Mesenchymal stem cell (in vitro differentiated cells and primary cell): Measurements from ENCODE around the gene ROBO1.

ENCODE experiments used
- DNase-seq: peaks from one replicate; pipeline ENCODE4 v3.0.0-alpha.2; 2013
- H2AFZ ChIP-seq: one replicate; pipeline ENCODE4 v1.6.1; 2013; ENCODE audit warnings: low read depth, mild to moderate bottlenecking, control low read depth, inconsistent platforms, low read length, moderate library complexity
- H2AK5ac ChIP-seq: 2 replicates; pipeline ENCODE4 v1.6.1; 2013; ENCODE audit warnings: low read length, moderate library complexity, mild to moderate bottlenecking, inconsistent platforms; ENCODE audit not compliant: severe bottlenecking
- H2BK120ac ChIP-seq: one replicate; pipeline ENCODE4 v1.6.1; 2013; ENCODE audit warnings: low read depth, mild to moderate bottlenecking, inconsistent platforms, low read length, moderate library complexity
- H2BK12ac ChIP-seq, 2 experiments: one replicate each; pipeline ENCODE4 v1.6.1; 2013; ENCODE audit warnings: inconsistent platforms in 2 of 2, low read length in 2 of 2, mild to moderate bottlenecking in 2 of 2, moderate library complexity in 2 of 2, control low read depth in 1 of 2
- H2BK15ac ChIP-seq: one replicate; pipeline ENCODE4 v1.6.1; 2013; ENCODE audit warnings: mild to moderate bottlenecking, low read depth, inconsistent platforms; ENCODE audit not compliant: poor library complexity, severe bottlenecking
- H2BK5ac ChIP-seq: 2 replicates; pipeline ENCODE4 v1.6.1; 2013; ENCODE audit warnings: low read depth, mild to moderate bottlenecking, low read length, control low read depth, inconsistent platforms; ENCODE audit not compliant: poor library complexity, severe bottlenecking
- H3K14ac ChIP-seq, 2 experiments: one replicate each; pipeline ENCODE4 v1.6.1; 2013; ENCODE audit warnings: inconsistent platforms in 2 of 2, low read length in 2 of 2, control low read depth in 1 of 2, mild to moderate bottlenecking in 1 of 2, moderate library complexity in 1 of 2
- H3K18ac ChIP-seq, 2 experiments: one replicate each; pipeline ENCODE4 v1.6.1; 2013; ENCODE audit warnings: inconsistent platforms in 2 of 2, low read length in 2 of 2, control low read depth in 1 of 2, low read depth in 1 of 2, mild to moderate bottlenecking in 1 of 2
- H3K23ac ChIP-seq, 2 experiments: one replicate each; pipeline ENCODE4 v1.6.1; 2013; ENCODE audit warnings: inconsistent platforms in 2 of 2, low read length in 2 of 2, mild to moderate bottlenecking in 2 of 2, moderate library complexity in 2 of 2, control low read depth in 1 of 2
- H3K27ac ChIP-seq: 2 replicates; pipeline ENCODE4 v1.5.1; 2013; ENCODE audit warnings: mild to moderate bottlenecking, moderate library complexity, low read length, control low read depth, inconsistent platforms; ENCODE audit not compliant: poor library complexity, severe bottlenecking
- H3K27me3 ChIP-seq, 2 experiments: 2 replicates each; pipeline versions ENCODE4 v1.6.1 to v1.7.0; 2013; ENCODE audit warnings: low read length in 2 of 2, mild to moderate bottlenecking in 2 of 2, moderate library complexity in 2 of 2, control low read depth in 1 of 2, inconsistent platforms in 1 of 2; ENCODE audit not compliant: control insufficient read depth in 1 of 2, insufficient read depth in 1 of 2
- H3K36me3 ChIP-seq, 2 experiments: 2 replicates each; pipeline versions ENCODE4 v1.6.1 to v1.7.0; 2013; ENCODE audit warnings: low read length in 2 of 2, control low read depth in 1 of 2, inconsistent platforms in 1 of 2, low read depth in 1 of 2, mild to moderate bottlenecking in 1 of 2; ENCODE audit not compliant: insufficient read depth in 2 of 2, control insufficient read depth in 1 of 2
- H3K4ac ChIP-seq, 2 experiments: one replicate each; pipeline ENCODE4 v1.6.1; 2013; ENCODE audit warnings: inconsistent platforms in 2 of 2, low read length in 2 of 2, mild to moderate bottlenecking in 2 of 2, moderate library complexity in 2 of 2, control low read depth in 1 of 2, low read depth in 1 of 2
- H3K4me1 ChIP-seq: 2 replicates; pipeline ENCODE4 v1.6.1; 2013; ENCODE audit warnings: low read depth, low read length, control low read depth; ENCODE audit not compliant: control insufficient read depth, insufficient read depth
- H3K4me2 ChIP-seq: 2 replicates; pipeline ENCODE4 v1.6.1; 2013; ENCODE audit warnings: low read length, mild to moderate bottlenecking, inconsistent platforms; ENCODE audit not compliant: poor library complexity, severe bottlenecking
- H3K4me3 ChIP-seq, 2 experiments: 2 replicates each; pipeline versions ENCODE4 v1.5.1 to v1.7.0; 2013; ENCODE audit warnings: low read length in 2 of 2, mild to moderate bottlenecking in 2 of 2, control low read depth in 1 of 2, low read depth in 1 of 2; ENCODE audit not compliant: insufficient read depth in 1 of 2
- H3K79me1 ChIP-seq: replicated peaks from 2 replicates; pipeline ENCODE4 v1.6.1; 2013; ENCODE audit warnings: mild to moderate bottlenecking, control low read depth, low read length, inconsistent platforms; ENCODE audit not compliant: poor library complexity, severe bottlenecking
- H3K9ac ChIP-seq: 2 replicates; pipeline ENCODE4 v1.7.0; 2013; ENCODE audit warnings: mild to moderate bottlenecking, low read length, moderate library complexity
- H3K9me3 ChIP-seq: 2 replicates; pipeline ENCODE4 v1.7.0; 2013; ENCODE audit warnings: mild to moderate bottlenecking, low read length; ENCODE audit not compliant: control insufficient read depth
- H4K8ac ChIP-seq: one replicate; pipeline ENCODE4 v1.6.1; 2013; ENCODE audit warnings: inconsistent platforms, mild to moderate bottlenecking, low read length, moderate library complexity
- H4K91ac ChIP-seq: one replicate; pipeline ENCODE4 v1.6.1; 2013; ENCODE audit warnings: mild to moderate bottlenecking, low read length, inconsistent platforms
- WGBS: methylation state at CpG from one replicate; pipeline ENCODE4 v1.1.7; 2013; ENCODE audit warnings: mixed read lengths; 5-methylcytosine and 5-hydroxymethylcytosine counted together

Gene ROBO1

DNA sequence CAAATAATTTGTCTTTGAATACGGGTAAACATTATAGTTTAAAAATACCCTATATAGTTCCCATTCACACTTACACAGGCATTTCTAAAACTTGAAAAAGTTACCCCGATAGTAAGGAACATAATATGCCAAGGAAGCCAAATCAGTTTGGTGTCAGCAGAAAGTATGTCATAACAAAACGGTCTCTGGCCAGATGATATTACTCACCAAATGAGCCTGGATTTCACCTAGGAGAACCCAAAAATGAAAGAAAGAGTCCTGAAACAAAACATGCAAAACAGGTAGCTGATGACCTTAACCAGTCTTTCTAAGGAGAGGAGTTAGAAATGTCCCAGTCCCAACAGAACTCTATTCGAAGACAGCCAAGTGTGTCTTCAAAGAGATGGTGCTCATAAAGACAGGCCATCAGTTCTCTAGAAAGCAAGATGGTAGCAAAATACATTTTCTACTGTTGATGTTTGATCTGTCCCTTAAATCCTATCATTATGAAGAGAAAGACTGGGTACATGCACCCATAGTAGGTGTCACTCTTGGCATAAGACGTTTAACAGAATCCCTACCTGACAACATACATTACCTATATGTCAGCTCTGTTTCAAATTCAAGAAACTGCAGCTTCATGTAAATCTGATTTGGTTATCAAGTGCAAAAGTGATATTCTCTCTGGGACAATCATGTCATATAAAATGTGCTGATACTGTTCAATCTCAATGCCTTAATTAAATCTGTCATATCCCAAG, 942.5 kb downstream of the ROBO1 start:
- 99% methylated on average over 3 of the region's 5 CpGs for WGBS
- H3K4ac ChIP-seq = no peak overlapping the region
- H2AFZ ChIP-seq = no peak overlapping the region

DNA sequence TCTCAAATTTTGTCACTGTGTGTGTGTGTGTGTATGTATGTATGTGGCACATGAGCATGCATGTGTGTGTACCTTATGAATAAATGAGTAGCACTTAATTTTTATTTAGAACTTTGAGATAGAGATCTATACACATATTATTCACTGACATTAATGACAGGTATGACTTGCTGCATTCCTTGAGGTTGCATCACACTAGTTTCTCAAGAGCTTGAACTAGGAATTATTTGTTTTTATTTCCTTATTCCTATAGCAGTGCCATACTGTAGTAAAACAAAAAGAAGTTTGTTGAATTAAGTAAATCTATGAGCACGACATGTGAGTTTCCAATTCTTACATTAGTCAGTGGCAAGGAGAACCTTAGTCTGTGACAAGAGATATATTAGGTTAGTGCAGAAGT, 943.9 kb downstream of the ROBO1 start:
- H2BK12ac ChIP-seq = no peak overlapping the region
- peak; percentile 19 for DNase-seq
- H4K8ac ChIP-seq = no peak overlapping the region
- WGBS = 50% methylated on average over 1 of the region's 1 CpG
- H3K4me3 ChIP-seq = no peak overlapping the region
- H2AFZ ChIP-seq = no peak overlapping the region
- H3K27me3 ChIP-seq = no peaks in the 10 kb centered on the region
- H3K27ac ChIP-seq = no peak overlapping the region
- H3K9ac ChIP-seq = no peak overlapping the region
- H2BK15ac ChIP-seq = no peak overlapping the region
- H3K79me1 ChIP-seq = peaks cover 3% of the 10 kb centered on the region
- H3K4ac ChIP-seq = no peak overlapping the region
- H3K18ac ChIP-seq = no peak overlapping the region
- H3K4me2 ChIP-seq = no peak overlapping the region
- no peak overlapping the region for H3K23ac ChIP-seq
- H3K9me3 ChIP-seq = no peaks in the 10 kb centered on the region
- no peak overlapping the region for H3K14ac ChIP-seq
- H2BK120ac ChIP-seq = no peak overlapping the region
- no peak overlapping the region for H2AK5ac ChIP-seq
- H3K4me1 ChIP-seq = no peaks in the 10 kb centered on the region
- H2BK5ac ChIP-seq = no peak overlapping the region
- H4K91ac ChIP-seq = no peak overlapping the region
- H3K36me3 ChIP-seq = no peaks in the 10 kb centered on the region

More for the DNA sequence above, 942.5 kb downstream of the ROBO1 start:
- no peak overlapping the region for H4K8ac ChIP-seq
- H3K36me3 ChIP-seq = no peaks in the 10 kb centered on the region
- no peaks in the 10 kb centered on the region for H3K27me3 ChIP-seq
- no peak overlapping the region for H3K18ac ChIP-seq
- peaks cover 3% of the 10 kb centered on the region for H3K79me1 ChIP-seq
- no peak overlapping the region for H3K23ac ChIP-seq
- H3K4me3 ChIP-seq = no peak overlapping the region
- no peak overlapping the region for H3K9ac ChIP-seq
- H3K4me1 ChIP-seq = no peaks in the 10 kb centered on the region
- H2BK5ac ChIP-seq = no peak overlapping the region
- H2BK12ac ChIP-seq = no peak overlapping the region
- no peak overlapping the region for H3K4me2 ChIP-seq
- H2AK5ac ChIP-seq = no peak overlapping the region
- H3K27ac ChIP-seq = no peak overlapping the region
- no peak for DNase-seq
- no peaks in the 10 kb centered on the region for H3K9me3 ChIP-seq
- no peak overlapping the region for H3K14ac ChIP-seq
- H2BK15ac ChIP-seq = no peak overlapping the region
- H4K91ac ChIP-seq = no peak overlapping the region
- no peak overlapping the region for H2BK120ac ChIP-seq

DNA sequence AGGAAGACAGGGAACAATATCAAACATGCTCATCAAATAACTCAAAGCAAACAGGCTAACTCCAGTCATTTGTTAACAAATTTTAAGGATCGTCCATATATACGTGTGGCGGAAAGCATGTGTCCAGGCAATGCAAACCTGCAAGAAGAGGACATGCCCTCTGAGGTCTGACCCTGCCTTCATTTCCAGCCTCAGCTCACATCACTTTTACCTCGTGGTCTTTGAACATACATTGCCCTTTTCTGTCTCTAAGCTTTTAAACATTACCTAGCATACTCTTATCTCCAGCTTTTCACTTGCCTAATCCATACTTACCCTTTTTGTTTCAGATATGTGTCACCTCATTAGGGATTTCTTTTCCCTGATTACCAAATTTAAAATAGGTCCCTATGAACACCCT, 944.4 kb downstream of the ROBO1 start:
- Histone ChIP-seq H3K4ac (no peak overlapping the region), H4K91ac (no peak overlapping the region), H2BK120ac (no peak overlapping the region), H3K18ac (no peak overlapping the region), H3K79me1 (peaks cover 3% of the 10 kb centered on the region), H3K27ac (no peak overlapping the region), H3K36me3 (no peaks in the 10 kb centered on the region), H3K14ac (no peak overlapping the region), H3K9me3 (no peaks in the 10 kb centered on the region), H3K9ac (no peak overlapping the region), H2AK5ac (no peak overlapping the region), H3K4me3 (no peak overlapping the region), H2BK5ac (no peak overlapping the region), H3K27me3 (no peaks in the 10 kb centered on the region), H4K8ac (no peak overlapping the region), H3K4me1 (peaks cover under 1% of the 10 kb centered on the region), H2BK12ac (no peak overlapping the region), H2AFZ (no peak overlapping the region), H2BK15ac (no peak overlapping the region), H3K4me2 (no peak overlapping the region), H3K23ac (no peak overlapping the region)
- WGBS = 93% methylated on average over 4 of the region's 4 CpGs
- DNase-seq = no peak

DNA sequence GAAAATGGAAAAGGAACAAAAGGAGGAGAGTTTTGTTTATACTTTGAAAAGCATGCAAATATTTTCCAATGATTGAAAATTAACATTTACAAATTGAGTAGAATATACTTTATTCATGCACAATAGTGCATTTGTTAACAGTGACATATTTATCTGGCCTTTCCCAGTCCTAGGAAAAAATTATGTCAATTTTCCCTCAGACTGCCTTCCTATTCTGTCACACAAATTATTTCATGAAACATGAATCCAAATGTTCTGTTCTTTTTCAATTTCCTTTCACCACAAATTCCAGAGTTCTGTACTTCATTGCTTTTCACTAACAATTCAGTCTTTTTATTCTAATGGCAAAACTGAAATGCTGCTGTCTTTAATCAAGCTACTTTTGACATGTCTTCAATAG, 945.1 kb downstream of the ROBO1 start:
- Histone ChIP-seq H3K4me3 (no peak overlapping the region), H3K4ac (no peak overlapping the region), H2AFZ (no peak overlapping the region), H2AK5ac (no peak overlapping the region), H2BK120ac (no peak overlapping the region), H3K27ac (no peak overlapping the region), H3K18ac (no peak overlapping the region), H3K23ac (no peak overlapping the region), H2BK12ac (no peak overlapping the region), H3K27me3 (no peaks in the 10 kb centered on the region), H3K9ac (no peak overlapping the region), H4K8ac (no peak overlapping the region), H3K79me1 (peaks cover 3% of the 10 kb centered on the region), H3K4me1 (peaks cover 2% of the 10 kb centered on the region), H2BK15ac (no peak overlapping the region), H4K91ac (no peak overlapping the region), H3K9me3 (no peaks in the 10 kb centered on the region), H3K14ac (no peak overlapping the region), H3K4me2 (no peak overlapping the region), H3K36me3 (no peaks in the 10 kb centered on the region), H2BK5ac (no peak overlapping the region)
- DNase-seq = no peak
